HG03159 (cell line): ENCODE data around the gene IARS2.
"Not testable (repeated sequence)": the region's sequence is repeated elsewhere in the genome, so short reads cannot be mapped to it uniquely, and the experiment has no call there.

Source experiments
- ATAC-seq: cut with Tn5 transposase; IDR thresholded peaks from one replicate; pipeline ENCODE4 v1.9.1; 2021; ENCODE audit warnings: mild to moderate bottlenecking, moderate library complexity; ENCODE audit not compliant: unreplicated experiment

IARS2 gene

DNA sequence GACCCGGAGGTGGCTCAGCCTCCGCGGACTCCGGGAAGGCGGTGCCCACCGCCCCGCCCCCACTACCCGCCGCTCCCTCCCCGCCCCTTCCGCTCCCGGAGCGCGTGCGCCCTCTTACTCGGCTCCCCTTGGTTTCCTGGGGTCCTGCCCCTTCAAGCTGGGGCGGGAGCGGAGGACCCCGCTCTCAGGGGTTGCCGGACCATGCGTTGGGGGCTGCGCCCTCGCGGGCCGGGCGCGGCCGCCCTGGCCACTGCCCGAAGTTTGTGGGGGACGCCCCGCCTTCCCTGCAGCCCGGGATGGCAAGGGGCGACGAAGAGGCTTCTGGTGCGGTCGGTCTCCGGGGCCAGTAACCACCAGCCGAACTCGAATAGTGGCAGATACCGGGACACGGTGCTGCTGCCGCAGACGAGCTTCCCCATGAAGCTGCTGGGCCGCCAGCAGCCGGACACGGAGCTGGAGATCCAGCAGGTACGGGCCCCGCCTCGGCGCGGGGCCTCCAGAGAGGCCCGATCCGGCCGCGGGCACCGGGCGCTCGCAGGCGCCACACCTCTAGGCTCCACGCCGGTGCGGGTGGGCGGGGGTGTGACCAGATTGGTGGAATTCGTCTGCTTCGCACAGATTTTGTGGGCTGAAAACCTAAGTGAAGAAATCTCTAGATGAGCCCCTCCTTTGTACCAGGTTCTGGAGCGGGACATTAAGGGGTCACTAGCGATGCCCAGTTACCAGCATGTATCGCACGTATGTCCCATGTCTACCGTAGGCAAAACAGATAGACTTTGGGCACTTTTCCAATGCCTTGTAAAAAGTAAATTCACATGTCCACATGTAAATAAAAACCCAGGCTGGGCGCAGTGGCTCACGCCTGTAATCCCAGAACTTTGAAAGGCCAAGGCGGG is at the start of gene IARS2:
IARS2 (plus strand) TSS at position 117 of the 896 bp plus-strand sequence; CDS start at position 202, 85 bp downstream.
- peak; percentile 53 for ATAC-seq

DNA sequence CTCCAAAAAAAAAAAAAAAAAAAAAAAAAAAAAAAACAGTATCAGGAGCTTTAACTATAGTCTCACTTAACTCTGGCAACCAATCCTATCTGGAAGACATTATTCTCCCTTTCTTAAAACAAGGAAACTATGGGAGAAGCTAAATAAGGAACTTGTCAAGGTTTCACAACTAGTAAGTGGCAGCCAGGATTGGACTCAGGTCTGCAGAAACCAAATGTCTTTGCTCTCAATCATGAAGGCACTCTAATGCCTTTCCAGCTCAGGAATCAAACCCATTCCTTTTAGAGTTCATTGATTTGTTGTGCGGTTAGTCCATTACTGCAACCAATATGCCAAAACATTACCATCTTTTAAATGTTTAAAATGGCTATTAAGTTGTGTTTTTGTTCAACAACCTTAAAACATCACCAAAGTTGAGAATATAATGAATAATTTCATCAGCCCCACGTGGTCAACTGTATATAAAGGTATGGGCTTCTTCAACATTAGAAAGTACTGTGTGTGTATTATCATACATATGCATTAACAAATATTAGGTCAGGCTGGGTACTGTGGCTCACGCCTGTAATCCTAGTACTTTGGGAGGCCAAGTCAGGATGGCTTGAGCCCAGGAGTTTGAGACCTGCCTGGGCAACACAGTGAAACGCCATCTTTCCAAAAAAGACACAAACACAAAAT is 49.1 kb upstream of the IARS2 start:
- ATAC-seq = no peak

DNA sequence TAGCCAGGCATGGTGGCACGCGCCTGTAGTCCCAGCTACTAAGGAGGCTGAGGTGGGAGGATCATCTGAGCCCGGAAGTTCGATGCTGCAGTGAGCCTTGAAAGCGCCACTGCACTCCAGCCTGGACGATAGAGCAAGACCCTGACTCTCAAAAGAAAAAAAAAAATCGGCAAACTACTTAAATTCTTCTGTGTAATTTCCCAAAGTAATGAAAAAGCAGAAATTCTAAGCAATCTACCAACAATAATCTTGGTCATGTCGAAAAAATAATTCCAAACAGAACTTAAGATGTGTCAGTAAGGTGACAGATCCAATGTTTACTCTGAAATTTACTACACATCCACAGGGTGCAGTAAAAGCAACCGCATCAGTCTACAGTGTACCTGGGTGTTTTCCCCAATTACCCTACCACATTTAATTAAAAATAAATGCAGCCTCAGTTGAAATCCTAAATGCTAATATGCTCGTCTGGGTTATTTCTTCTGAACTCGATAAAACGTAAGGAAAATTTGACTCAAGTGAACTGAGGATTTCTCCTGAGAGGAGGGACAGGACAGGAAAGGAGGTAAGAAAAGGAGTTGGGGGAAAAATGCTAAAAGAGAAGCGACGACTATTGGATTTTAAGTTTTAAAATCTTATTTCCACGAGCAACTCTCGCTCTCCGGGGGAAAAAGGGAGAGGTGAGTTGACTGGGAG is 48.4 kb upstream of the IARS2 start:
- ATAC-seq = no peak

DNA sequence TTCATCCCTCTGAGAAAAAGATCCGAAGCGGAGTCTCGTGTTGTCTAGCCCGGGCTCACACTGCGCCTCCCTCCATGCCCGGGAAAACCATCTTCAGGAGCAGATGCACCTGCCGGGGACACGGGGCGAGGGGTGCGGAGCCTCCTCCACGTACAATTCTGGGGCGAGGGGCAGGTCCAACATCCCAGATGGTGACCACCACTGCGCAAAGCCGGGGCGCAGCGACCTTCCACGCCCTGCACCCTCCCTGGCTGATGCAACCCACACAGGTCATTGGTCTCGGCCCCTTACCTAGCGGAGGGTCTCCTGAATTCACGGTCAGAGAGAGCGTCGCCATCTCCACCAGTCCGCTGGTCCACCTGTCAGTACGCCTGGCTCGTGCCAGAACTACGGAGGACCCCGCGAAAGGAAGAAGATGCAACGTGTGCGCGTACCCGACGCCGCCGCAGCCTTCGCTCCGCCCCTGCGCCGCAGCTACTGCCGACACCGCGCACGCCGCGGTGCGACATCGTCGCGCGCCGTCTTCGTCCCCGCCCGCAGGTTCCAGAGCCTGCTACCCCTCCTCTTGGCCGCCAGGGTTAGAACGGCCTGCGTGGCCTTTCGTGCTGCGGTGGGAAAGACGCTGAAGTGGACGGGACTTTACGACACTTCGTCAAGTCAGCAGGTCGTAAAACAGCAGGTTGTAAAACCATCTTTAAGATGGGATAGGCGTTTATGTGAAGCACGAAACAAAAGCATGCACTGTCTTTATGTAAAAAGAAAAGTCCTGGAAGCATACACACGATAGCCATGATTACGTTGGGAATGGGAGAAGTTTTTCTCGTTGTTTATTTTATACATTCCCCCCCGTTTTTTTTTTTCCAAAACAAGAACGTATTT is 47.6 kb upstream of the IARS2 start, which contains the start of gene EPRS1:
EPRS1 (minus strand) TSS at position 454 of the 879 bp plus-strand sequence; CDS start at position 337, 117 bp downstream.
- ATAC-seq = peak; percentile 99

DNA sequence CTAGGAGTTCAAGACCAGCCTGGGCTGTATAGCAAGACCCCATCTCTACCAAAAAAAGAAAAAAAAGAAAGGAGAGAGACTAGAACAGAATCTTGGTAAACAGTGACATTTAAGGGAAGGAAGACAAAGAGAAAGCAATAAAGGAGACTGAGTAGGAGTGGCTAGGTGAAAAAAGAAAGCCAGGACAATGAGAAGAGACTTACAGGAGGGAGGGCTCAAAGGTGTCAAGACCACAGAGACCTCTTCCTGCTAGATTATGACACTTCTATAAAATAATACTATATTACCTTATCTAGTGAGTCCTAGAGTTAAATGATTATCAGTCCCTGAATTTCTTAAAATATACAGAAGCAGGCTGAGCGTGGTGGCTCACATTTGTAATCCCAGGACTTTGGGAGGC is 37.6 kb upstream of the IARS2 start:
- ATAC-seq = no peak

DNA sequence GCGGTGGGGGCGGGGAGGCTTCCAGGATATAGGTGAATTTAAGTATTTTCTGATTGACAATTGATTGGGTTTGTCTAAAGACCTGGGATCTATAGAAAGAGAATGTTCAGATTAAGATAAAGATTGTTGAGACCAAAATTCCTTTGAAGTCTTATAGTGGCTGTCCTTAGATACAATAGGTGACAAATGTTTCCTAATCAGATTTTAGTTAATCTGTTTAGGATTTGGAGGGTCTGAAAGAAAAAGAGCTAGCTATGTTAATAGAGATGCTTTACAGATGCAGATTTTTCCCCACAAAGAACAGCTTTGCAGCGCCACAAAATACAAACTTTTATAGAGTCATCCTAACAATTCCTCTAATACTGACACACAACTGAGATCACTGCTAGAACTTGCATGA is 33.1 kb upstream of the IARS2 start:
- ATAC-seq = no peak

DNA sequence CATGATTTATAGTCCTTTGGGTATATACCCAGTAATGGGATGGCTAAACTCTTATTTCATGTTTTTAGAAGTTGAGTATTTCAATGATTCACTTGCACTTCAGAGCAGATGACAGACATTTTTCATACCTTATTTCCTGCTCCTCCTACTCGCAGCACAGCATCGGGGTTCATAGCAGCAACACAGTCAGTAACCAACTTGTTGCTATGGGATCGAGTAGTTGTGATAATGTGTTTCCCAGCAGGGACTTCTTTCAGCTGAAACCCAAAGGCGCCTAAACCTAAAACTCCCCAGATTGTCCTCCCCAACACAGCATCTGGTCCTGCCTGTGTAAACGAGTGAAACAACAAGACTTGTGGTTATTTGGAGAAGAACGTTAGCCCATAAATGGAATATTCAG is 31.3 kb upstream of the IARS2 start:
- ATAC-seq = no peak

DNA sequence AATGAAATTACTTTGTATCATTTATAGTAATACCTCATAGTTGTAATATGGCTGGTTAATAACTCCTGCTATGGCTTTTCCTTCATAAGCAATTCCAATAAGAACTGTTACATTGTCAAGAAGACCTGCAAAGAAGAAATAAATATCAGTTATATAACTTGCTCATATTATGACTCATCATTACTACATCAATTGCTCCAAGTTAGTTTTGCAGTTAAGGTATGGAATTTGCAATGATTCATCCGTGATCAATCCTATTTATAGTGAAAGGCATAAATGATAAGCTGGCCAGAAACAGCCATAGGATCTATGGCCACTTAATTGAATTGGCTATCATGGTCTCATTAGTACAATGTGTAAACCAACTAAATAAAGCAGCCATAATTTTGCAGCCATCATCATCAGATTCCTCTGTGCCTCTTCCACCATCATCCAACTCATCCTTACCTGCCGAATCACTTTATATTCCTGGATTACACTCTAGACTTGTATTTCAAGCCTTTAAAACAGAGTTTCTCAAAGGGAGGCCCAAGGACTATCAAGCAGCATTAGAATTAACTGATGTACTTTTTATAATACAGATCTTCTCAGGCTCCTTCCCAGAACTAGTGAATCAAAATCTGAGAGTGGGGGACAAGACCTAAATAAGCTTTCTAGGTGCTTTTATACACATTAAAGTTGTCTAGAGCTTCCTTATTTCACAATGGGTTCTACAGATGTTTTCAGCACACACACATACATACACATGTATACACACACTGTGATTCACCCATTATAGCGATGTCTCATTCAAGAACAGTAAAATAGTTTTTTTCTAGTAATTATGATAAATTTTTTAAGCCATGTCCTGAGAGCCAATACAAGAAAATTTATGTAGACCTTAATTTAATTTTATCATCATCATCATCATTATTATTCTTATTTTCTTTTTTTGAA is 26.4 kb upstream of the IARS2 start:
- no peak for ATAC-seq

DNA sequence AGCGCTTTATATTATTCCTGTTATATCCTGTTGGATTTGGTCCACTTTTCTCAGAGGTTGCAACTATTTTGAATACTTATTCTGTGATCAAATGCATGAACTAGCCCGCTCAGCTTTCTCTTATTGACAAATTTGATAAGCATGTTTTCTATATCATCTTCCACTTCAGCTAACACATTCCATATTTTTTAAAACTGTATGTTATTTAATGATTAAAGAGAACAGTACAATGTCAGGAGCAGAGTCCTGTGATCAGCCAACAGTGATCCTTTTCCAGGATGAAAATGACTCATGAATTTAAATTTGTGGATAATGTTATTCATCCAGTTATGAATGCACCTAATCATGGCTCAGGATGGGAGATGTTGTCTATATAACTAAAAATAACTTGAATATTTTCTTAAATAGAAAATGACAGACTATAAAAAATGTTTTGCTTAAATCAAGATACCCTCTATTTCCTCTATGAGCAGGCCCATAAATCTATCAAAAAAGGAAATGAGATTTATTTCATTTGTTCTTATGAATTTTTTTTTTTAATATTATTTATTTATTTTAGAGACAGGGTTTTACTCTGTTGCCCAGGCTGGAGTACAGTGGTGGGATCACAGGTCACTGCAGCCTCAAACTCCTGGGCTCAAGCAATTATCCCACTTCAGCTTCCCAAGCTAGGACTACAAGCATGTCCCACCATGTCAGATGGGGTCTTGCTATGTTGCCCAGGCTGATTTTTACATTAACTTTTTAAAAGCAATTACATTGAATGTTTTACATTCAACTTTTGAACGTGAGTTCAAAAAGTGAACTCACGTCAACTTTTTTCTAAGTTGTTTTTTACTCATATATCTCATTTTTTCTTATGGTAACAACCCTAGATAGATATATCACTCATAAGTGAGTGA is 16.8 kb upstream of the IARS2 start:
- ATAC-seq = no peak

DNA sequence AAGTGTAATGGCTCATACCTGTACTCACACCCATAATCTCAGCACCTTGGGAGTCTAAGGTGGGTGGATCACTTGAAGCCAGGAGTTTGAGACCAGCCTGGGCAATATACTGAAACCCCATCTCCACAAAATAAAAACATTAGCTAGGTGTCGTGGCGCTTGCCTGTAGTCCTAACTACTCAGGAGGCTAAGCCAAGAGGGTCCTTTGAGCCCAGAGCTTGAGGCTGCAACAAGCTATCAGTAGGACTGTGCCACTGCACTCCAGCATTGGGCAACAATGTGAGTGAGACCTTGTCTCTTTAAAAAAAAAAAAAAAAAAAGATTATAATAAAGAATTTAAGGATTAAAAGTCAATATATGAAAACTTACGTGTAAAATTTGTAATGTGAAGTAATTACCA is 16.0 kb upstream of the IARS2 start:
- no peak for ATAC-seq

DNA sequence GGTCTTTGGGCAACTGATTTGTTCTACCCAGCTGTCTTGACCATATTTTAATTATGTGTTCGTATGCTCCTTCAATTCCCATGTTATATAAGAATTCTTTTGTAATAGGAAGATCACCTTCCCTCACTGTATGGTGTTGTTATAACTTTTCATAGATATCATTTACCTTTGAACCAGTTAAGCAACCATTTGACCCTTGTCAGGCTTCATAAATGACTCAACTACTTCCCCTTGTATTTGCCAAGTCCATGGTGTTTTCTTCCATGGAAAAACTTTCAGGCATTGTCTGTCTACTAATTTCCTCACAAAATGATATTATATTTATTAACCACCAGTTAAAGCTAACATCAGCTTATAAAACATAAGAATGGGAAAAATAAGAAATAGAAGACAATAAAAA is 9.5 kb upstream of the IARS2 start:
- no peak for ATAC-seq

DNA sequence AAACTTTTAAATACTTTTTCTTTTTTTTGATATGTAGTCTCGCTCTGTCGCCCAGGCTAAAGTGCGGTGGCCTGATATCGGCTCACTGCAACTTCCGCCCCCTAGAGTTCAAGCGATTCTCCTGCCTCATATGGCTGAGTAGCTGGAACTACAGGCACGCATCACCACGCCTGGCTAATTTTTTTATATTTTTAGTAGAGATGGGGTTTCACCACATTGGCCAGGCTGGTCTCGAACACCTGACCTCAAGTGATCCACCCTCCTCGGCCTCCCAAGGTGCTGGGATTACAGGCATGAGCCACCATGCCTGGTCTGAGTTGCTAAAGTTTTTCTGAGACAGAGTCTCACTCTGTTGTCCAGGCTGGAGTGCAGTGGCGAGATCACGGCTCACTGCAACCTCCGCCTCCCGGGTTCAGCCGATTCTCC is 7.7 kb upstream of the IARS2 start:
- ATAC-seq = peak; percentile 48

DNA sequence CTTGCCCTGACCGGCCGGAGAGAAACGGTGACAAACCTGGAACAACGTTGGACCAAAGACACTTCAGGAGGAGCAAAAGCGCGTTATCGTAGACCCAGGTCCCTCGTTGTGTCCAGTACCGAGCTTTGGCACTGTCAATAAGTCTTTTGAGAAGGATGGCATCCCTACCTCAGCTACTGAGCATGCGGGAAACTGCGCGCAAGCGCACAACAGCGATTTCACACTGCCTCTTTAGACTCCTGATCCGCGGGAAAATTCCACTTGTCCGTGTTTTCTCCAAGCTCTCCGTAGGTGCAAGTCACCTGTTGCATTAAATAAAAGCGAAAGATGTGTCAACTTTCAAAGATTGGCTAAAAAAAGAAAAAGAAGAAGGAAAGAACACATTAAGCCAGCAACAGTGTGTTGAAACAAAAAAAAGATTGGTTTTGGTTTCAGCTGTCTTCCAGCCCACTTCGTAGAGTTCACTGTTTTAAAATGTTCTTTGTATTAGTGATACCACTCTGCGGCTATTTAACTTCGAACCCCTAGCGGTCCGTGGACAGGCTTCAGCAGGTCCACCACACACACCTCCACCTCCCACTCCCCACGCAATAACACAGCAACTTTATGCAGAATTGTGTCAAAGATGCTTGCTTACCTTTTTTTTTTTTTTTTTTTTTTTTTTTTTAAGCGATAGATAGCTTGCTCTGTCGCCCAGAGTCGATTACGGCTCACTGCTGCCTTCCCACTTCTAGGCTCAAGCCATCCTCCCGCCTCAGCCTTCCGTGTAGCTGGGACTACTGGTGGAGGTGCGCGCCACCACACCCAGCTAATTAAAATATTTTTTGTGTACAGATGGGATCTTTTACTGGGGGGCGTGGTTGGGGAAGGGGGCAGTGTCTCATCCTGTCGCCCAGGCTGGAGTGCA is 4.0 kb upstream of the IARS2 start, which contains the start of gene BPNT1:
BPNT1 (minus strand) TSS at position 139 of the 907 bp plus-strand sequence. CDS start 9,942 bp downstream, outside the sequence.
- peak; percentile 60 for ATAC-seq

DNA sequence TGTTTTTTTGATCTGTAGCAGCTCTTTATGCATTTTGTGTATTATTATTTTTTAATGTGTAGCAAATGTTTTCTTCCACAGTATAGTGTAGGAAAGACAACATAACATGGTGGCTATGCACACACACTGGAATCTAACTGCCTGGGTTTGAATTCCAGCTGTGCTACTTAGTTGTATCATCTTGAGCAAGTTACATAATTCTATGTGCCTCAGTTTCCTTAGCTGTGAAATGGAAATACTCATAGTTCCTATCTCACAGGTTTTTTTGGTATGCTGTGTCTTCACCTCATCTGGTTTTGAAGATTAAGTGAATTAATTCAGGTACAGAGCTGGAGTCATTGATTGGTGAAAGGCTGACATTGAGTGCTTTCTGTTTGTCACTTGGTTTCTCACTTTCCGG is 1.2 kb upstream of the IARS2 start:
- ATAC-seq = no peak

DNA sequence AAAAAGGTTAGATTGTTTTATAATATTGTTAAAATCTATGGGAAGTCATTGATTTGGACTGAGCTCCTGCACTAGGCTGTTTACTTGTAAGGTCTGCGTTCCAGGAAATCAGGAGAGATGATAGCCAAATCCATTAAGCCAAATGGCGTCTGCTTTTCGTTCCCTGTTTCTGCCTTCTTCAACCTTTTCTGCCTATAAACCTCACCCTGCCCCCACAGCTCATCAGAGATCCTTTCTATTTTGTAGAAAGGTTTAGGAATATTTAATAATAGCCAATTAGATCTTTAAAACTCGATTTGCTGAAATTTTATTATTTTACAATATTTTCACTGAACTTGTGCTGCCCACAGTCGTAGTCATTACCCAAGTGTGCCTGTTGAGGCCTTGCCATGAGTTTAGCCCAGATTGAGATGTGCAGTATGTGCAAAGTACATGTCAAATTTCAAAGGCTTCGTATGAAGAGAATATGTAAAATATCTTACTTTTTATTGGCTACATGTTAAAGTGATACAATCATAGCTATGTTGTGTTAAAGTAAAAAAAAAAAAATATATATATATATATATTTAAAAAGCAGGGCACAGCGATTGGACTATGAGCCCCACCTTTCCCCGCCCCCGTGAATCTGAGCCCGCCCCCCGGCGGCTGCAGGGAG is 444 bp upstream of the IARS2 start:
- ATAC-seq = peak; percentile 7

DNA sequence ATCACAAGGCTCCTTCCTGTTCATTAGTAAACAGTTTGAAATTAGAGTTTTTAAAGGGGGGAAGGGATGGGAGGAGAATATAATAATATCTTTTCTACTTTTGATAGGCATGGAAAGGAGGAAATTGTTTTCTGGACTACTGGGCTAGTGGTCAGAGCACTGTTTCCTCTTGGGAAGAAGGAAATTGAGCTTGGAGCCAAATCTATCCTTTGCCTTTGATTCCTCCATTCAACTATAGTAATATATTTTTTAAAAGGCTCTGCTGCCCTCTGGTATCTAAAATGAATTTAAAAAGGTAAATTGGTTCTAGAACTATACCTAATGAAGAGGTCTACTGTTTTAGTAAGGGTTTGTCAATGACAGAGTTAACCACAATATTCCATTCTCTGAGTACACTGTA is 5.9 kb downstream of the IARS2 start:
- ATAC-seq = no peak

DNA sequence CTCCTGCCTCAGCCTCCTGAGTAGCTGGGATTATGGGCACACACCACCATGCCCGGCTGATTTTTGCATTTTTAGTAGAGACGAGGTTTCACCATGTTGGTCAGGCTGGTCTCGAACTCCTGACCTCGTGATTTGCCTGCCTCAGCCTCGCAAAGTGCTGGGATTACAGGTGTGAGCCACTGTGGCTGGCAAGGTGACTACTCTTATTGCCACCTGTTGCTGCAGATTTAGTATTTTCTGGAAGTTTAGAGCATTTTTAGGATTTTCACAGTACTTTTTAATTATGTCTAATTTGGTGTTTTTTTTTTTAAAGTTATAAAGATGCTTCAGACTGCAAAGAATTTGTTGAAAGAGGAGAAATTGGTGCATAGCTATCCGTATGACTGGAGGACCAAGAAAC is 16.5 kb downstream of the IARS2 start:
- ATAC-seq = not testable (repeated sequence)
